HG02840 (cell line): ENCODE measurements around the gene PES1.
"Not testable (repeated sequence)": the region's sequence is repeated elsewhere in the genome, so short reads cannot be mapped to it uniquely, and the experiment has no call there.

Source experiments
- ATAC-seq: cut with Tn5 transposase; IDR thresholded peaks from one replicate; pipeline ENCODE4 v1.9.1; 2021; ENCODE audit warnings: mild to moderate bottlenecking, moderate library complexity, moderate number of reproducible peaks; ENCODE audit not compliant: unreplicated experiment, low FRiP score

The PES1 gene

DNA sequence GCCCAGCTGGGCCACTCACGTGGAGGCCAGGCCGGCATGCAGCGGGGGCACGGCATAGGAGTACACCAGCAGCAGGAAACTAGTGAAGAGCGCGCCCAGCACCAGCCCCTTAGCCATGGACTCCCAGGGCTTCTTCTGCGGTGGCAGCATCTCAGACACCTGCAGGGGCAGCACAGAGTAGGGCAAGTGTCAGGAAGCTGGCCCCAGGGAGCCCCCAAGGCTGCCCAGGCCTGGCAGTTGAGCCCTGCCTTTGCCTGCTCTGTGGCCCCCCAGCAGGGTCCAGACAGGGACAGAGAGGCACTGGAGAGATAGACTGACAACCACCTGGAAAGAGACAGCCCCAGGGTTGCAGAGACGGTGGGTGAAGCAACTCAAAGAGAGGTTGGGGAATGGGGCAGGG, 34.5 kb downstream of the PES1 start:
- ATAC-seq = no peak

DNA sequence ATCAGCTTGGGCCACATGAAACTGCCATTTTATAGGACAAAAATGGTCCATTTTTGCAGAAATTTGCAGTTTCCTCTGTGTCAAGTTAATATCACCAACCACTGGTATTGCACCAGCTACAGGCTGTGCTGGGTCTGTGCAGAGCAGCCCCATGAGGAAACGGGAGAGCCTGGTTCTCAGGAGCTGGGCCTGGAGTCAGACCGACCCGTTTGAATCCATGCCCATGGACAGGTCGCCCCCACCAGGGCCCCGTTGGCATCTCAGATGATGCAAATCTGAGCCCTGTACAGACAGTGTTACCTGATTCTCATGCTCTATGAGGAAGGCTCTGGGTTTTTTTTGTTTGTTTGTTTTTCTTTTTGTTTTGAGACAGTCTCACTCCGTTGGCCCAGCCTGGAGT, 35.3 kb downstream of the PES1 start:
- no peak for ATAC-seq

DNA sequence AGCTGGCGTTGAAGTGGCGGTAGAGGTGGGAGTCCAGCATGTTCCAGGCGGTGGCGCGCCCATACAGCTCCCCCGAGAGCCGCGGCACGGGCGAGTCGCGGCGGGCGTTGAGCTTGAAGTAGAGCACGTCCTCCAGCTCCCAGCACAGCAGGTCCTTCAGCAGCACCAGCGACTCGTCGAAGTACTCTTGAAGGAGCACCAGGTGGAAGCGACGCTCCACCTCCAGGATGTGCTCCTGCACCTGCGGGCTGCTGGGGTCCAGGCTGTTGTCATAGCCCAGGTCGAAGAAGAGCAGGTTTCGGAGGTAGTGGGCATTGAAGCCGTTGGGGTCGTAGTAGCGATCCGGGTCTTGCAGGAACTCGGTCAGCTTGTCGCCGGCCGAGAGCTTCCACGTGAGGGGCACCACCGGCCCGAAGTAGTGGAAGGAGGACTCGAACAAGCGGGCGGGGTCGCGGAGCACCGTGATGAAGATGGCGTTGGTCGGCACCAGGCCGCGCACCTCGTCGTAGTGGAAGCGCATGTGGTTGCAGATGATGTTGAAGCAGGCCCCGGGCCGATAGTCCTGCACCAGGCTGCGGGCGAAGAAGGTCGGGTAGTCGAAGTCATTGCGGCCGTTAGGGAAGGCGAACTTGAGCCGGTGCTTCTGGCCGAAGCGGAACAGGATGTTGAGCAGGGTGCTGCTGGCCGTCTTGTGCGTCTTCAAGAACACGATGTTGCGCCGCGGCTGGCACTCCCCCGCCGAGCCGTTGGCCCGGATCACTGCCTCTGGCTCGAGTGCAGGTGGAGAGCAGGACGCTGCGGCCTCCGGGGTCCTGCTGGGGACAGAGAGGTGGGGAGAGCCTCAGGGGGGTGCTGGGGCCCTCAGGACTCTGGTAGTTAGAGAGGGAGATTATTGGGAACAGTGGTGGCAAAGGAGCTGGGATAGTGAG, 36.2 kb downstream of the PES1 start:
- no peak for ATAC-seq

DNA sequence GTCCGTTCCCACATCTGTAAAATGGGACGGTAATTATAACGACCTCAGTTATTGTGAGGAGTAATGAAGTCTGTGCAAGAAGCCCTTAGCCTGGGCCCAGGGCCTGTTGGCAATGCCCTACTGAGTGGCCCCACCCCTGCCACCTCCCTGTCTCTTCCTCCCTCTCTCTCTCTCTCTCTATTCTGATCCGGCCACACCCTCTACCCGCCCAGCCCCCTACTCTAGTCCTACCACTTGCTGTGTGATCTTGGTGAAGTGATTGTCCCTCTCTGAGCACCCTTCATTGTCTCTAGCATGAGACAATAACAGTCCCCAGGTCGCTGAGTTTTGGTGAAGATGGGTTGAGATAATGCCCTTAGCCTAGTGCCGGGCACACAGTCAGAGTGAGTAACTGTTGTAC, 37.7 kb downstream of the PES1 start:
- no peak for ATAC-seq

DNA sequence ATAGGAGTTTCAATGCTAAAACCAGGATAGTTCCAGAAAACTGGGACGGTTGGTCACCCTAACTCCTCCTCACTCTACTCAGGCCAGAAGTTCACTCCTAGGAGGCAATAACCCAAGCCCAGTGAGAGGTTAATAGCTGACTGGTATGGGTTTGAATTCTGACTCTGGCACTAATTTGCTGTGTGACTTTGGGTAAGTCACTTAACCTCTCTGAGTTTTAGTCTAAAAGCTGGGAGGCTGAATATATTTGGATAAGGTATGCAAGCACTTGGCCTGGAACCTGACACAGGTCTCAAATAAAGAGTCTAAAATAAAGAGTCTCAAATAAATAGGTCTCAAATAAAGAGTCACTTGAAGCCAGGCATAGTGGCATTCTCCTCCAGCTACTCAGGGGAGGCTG, 39.0 kb downstream of the PES1 start:
- ATAC-seq = no peak

DNA sequence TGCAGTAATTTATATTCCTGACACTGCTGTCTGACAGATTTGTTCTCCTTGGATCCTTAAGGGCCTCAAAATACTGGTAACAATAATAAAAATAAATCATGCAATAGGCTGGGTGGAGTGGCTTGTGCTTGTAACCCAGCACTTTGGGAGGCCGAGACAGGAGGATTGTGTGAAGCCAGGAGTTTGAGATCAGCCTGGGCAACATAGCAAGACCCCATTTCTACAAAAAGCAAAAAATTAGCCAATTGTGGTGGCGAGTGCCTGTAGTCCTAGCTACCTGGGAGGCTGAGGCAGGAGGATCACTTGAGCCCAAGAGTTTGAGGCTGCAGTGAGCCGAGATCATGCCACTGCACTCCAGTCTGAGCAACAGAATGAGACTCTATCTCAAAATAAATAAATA, 39.9 kb downstream of the PES1 start:
- not testable (repeated sequence) for ATAC-seq

DNA sequence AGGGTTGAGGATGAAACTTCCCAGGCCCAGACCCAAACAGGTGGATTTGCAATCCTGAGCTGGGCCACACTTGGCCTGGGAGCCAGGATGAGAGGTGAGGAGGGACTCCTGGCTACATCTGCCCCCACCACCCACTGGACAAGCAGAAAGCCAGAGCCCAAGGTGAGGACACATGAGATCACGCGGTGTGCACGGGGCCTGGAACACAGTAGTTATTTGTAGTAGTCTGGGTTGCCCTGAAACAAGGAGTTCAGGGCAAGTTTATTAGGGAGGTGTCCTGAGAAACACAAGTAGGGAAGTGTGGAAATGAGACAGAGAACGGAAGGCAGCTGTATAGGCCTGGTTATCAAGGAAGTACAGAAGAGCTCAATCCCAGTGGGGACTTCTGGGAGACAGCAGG, 44.5 kb downstream of the PES1 start:
- no peak for ATAC-seq

DNA sequence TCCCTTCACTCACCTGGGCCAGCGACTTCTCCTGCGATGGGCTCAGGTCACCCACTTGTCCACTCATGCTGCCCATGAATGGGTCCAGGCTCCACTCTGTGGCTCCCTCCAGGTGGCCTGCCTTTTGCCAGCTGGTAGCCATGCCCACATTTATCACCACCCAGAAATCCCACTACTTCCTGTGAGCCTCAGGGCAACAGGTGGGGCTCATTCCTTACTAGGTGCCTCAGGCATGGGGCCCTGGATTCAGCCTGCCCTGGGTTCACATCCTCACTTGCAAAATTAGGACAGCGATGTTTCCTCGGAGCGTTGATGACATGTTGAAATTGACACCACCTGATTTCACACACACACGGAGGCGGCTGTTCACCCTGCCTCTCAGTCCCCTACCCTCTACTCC, 45.1 kb downstream of the PES1 start, which contains the start of gene SEC14L6:
Gene SEC14L6 (minus strand): TSS at position 126 of the 400 bp plus-strand sequence. CDS start 59 bp downstream, at position 67.
- no peak for ATAC-seq

DNA sequence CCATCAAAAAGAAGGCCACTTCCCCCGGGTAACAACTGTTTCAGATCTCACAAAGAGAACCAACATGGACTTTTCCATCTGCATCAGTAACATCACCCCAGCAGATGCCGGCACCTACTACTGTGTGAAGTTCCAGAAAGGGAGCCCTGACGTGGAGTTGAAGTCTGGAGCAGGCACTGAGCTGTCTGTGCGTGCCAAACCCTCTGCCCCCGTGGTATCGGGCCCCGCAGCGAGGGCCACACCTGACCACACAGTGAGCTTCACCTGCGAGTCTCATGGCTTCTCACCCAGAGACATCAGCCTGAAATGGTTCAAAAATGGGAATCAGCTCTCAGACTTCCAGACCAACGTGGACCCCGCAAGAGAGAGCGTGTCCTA, 48.9 kb downstream of the PES1 start:
- no peak for ATAC-seq

DNA sequence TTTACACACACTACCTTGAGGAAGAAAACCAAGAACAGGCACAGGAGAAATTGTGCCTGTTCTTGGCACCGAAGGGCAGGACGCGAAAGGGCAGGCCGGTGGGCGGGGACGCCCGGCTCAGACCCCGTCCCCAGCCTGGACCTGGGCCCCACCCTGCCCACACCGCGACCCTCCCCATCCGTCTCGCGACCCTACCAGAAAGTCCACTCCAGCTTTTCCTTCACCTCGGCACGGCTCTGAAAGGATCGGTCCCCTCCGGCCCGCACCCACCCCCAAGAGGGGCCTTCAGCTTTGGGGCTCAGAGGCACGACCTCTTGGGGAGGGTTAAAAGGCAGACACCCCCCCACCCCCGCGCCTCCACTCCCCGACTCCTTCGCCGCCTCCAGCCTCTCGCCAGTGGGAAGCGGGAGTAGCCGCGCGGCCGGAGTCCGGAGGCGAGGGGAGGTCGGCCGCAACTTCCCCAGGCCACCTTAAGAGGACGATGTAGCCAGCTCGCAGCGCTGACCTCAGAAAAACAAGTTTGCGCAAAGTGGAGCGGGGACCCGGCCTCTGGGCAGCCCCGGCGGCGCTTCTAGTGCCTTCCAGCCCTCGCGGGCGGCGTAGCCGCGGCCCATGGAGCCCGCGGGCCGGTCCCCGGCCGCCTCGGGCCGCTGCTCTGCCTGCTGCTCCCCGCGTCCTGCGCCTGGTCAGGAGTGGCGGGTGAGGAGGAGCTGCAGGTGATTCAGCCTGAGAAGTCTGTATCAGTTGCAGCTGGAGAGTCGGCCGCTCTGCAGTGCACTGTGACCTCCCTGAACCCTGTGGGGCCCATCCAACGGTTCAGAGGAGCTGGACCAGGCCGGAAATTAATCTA, 49.5 kb downstream of the PES1 start:
- ATAC-seq = no peak

DNA sequence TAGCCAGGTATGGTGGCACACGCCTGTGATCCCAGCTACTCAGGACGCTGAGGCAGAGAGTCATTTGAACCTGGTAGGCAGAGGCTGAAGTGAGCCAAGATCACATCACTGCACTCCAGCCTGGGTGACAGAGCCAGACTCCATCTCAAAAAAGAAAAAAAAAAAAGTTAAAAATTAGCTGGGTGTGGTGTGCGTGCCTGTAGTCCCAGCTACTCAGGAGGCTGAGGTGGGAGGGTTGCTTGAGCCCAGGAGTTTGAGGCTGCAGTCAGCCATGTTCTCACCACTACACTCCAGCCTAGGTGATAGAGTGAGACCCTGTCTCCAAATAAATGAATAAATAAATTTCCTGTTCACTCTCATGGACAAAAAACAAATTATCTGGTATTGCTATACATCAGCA, 50.2 kb downstream of the PES1 start:
- not testable (repeated sequence) for ATAC-seq

DNA sequence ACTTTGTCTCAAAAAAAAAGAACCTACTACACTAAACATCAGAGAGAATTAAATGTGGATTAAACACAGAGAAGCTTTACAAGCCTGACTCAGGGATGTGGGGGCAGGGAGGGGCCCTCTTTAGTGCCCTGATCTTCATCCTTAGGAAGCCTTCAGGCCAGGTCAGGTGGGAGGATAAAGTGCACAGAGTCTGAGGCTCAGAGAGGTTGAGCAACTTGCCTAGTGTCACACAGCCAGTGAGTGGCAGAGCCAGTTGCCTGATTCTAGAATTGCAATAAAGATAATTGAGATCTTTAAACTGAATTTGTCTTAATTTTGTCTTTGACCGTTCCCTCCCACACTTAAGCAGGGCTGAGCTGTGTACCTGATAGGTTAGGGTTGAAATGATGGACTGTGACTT, 52.3 kb downstream of the PES1 start:
- ATAC-seq = no peak

DNA sequence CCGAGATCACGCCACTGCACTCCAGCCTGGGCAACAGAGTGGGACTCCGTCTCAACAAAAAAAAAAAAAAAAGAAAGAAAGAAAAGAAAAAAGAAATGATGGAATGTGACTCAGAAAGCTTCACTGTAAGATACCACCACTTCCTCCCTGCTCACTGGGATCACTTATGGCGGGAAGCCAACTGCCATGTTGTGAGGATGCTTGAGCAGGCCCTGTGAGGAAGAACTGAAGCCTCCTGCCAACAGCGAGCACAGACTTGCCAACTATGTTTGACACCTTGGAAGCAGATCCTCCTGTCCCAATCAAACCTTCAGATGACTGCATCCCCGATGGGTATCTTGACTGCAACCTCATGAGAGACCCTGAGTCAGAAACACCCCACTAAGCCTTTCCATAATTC, 53.4 kb downstream of the PES1 start:
- ATAC-seq = no peak

DNA sequence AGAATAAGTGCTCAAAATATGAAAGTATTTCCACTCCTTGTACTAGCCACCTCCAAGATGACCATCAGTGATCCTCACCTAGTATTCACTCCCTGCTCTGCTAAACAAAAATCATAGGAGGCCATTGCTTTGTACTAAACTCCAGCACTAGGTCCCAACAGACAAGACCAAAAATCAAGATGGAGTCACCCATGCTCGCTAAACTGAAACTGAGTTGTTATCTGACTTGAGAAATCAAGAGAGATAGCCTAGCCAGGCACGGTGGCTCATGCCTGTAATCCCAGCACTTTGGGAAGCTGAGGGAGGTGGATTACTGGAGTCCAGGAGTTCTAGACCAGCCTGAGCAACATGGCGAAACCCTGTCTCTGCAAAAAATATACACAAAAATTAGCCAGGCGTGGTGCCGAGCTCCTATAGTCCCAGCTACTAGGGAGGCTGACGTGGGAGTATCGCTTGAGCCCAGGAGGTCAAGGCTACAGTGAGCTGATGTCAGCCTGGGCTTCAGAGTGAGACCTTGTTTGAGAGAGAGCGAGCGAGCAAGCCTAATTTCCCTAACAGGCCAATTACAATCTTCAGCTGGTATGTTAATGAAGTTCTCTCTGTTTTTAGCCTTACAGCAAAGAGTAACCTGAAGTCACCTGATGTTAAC, 54.5 kb downstream of the PES1 start:
- ATAC-seq = no peak

DNA sequence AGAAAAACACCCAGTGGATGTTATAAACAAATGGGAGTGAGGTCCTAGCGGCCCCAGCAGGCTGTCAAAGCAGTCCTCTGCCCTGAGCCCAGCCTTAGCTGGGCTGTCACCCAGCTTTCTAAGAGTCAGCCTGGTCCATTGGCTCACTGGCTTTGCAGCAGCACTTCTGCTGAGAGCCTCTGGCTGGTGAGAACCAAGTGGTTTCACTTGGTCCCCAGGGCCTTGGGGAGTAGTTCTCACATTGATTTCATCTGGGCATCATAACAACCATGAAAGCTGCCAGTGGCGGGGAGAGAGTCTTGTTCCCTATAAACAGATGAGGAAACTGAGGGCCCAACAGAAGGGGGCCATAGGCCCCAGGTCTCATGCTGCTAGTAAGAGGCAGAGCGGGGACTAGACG, 56.5 kb downstream of the PES1 start:
- ATAC-seq = no peak

DNA sequence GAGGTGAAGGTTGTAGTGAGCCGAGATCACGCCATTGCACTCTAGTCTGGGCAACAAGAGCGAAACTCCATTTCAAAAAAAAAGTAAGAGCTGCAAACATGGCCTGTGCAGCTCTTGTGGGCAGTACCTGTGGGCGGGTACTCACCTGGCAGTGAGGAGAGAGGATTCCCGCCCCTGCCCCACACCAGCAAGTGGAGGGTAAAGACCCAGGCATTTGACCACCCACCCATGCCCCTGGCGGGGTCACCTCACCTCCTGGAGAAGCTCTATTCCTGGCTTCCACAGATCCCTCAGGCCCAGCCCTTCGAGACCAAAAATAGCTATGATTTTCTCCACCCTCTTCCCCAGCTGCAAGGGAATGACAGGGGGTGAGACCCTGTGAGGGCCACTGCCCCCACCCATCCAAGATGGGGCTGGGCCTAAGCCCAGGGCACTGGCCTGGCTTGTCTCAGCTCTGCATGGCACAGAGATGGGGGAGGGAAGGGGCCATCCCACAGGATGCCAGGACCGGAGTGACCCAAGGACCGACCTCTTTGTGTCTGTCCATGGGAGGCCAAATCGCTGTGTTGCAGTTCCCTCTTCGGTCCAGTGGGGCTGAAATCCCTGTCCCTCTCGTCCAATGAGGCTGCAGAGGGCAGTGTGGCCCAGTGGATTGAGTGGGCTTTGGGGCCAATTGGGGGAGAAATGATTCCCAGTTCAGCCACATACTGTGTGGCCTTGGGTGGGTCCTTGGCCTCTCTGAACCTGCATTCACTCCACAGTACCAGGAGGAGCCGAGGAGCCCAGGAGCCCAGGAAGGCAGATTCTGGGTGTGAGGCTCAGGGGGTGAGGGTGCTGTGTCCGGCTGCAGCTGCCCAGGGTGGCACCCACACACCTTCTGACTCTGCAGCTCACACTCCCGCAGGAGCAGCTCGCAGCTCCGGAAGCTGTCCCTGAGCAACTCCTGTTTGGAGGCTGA, 59.8 kb downstream of the PES1 start:
- no peak for ATAC-seq

DNA sequence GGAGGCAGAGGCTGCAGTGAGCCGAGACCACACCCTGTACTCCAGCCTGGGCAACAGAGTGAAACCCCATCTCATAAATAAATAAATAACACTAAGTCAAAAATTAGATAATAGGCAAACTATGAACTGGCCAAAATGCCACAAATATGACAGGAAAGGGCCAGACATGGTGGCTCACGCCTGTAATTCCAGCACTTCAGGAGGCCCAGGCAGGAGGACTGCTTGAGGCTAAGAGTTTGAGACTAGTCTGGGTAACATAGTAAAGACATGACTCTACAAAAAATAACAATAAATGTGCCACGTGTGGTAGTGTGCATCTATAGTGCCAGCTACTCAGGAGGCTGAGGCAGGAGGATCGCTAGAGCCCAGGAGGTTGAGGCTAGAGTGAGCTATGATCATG, 65.1 kb downstream of the PES1 start:
- no peak for ATAC-seq
